OCI-LY7 (cell line): Measurements from ENCODE around the gene EPX. TPM values are rescaled to one million over a fixed set of nuclear protein-coding genes. Genes with fewer than 3 reads are reported as not detected.

Source experiments
- BruUV-seq: library from RNA; stranded (reverse); fragments of 400-500 nt; replicated peaks from 2 replicates; lab custom pipeline; 2021; lab: Mats Ljungman, UMichigan
- CTCF ChIA-PET: fragments of 300-600 bp; sonication (Branson Sonifier 250); formaldehyde crosslinking; loops from one replicate; lab custom pipeline; 2022; ENCODE audit warnings: antibody characterized with exemption; ENCODE audit not compliant: unreplicated experiment; lab: Charles Lee
- POLR2A ChIA-PET: fragments of 300-600 bp; sonication (Branson Sonifier 250); formaldehyde crosslinking; loops from one replicate; lab custom pipeline; 2022; ENCODE audit warnings: antibody characterized with exemption; lab: Charles Lee
- DNase-seq: peaks from one replicate; pipeline ENCODE4 v3.0.0-alpha.2; 2015; ENCODE audit warnings: low spot score
- H2AFZ ChIP-seq: fragments of 200-600 bp; sonication (generic), shearing (Covaris generic); 2 replicates; pipeline ENCODE4 v1.6.1; 2014; ENCODE audit warnings: mild to moderate bottlenecking, antibody characterized with exemption, low read length, moderate library complexity
- H3K27ac ChIP-seq: fragments of 200-600 bp; sonication (generic); 2 replicates; pipeline ENCODE4 v1.5.1; 2014; ENCODE audit warnings: mixed run types, low read depth, mild to moderate bottlenecking, moderate library complexity, low read length, inconsistent platforms; ENCODE audit not compliant: poor library complexity, severe bottlenecking
- H3K36me3 ChIP-seq: fragments of 200-600 bp; sonication (generic); 2 replicates; pipeline ENCODE4 v1.6.1; 2014; ENCODE audit warnings: mild to moderate bottlenecking, antibody characterized with exemption, low read length, moderate library complexity, mixed read lengths; ENCODE audit not compliant: insufficient read depth
- H3K4me1 ChIP-seq: fragments of 200-600 bp; sonication (generic); 2 replicates; pipeline ENCODE4 v1.5.1; 2014; ENCODE audit warnings: mild to moderate bottlenecking, low read length; ENCODE audit not compliant: insufficient read depth, poor library complexity, severe bottlenecking
- H3K4me2 ChIP-seq: fragments of 200-600 bp; sonication (generic); 2 replicates; pipeline ENCODE4 v1.6.1; 2014; ENCODE audit warnings: mild to moderate bottlenecking, low read length
- H3K4me3 ChIP-seq: fragments of 200-600 bp; sonication (generic); 2 replicates; pipeline ENCODE4 v1.5.1; 2014; ENCODE audit warnings: mild to moderate bottlenecking, low read depth, low read length; ENCODE audit not compliant: poor library complexity, severe bottlenecking
- H3K79me2 ChIP-seq: fragments of 200-600 bp; sonication (generic); 2 replicates; pipeline ENCODE4 v1.6.1; 2016; ENCODE audit warnings: low read depth, mild to moderate bottlenecking, low read length, moderate library complexity, mixed read lengths; ENCODE audit not compliant: insufficient read depth
- H3K9me2 ChIP-seq: fragments of 200-600 bp; sonication (generic); 2 replicates; pipeline ENCODE4 v1.6.1; 2016; ENCODE audit warnings: mild to moderate bottlenecking, low read length, mixed read lengths; ENCODE audit not compliant: insufficient read depth
- H3K9me3 ChIP-seq: fragments of 200-600 bp; sonication (generic); 2 replicates; pipeline ENCODE4 v1.6.1; 2014; ENCODE audit warnings: mild to moderate bottlenecking, mixed run types, low read length, mixed read lengths
- H4K20me1 ChIP-seq: fragments of 200-600 bp; sonication (generic); 2 replicates; pipeline ENCODE4 v1.6.1; 2014; ENCODE audit warnings: mild to moderate bottlenecking, antibody characterized with exemption, low read length, moderate library complexity, mixed read lengths; ENCODE audit not compliant: insufficient read depth
- EZH2phosphoT487 ChIP-seq: fragments of 200-600 bp; sonication (generic); IDR thresholded peaks from 2 replicates; pipeline ENCODE4 v1.6.1; 2018; ENCODE audit warnings: low read depth, borderline replicate concordance, mild to moderate bottlenecking, mixed run types, antibody characterized with exemption, low read length, moderate library complexity, mixed read lengths
- intact Hi-C: fragments of 100-400 bp; cut with micrococcal nuclease; formaldehyde crosslinking; loops from one replicate; pipeline ENCODE4 v1.10.0; 2022; ENCODE audit not compliant: unreplicated experiment
- total RNA-seq, 2 experiments: library from RNA; depleted of rRNA in 1 of 2; stranded (reverse); fragments of >200 nt in 1 of 2; shearing (Covaris generic) in 1 of 2; gene quantifications; 2 replicates each; pipeline ENCODE4 v1.2.3, GENCODE V29; 2014 to 2022
- TF ChIP-seq, protein P1 (sequence below): fragments of 200-600 bp; sonication (generic); conservative IDR thresholded peaks from 2 replicates; pipeline ENCODE4 v1.5.1; 2014; ENCODE audit warnings: mild to moderate bottlenecking, antibody characterized with exemption, low read length, moderate library complexity, mixed read lengths

EPX gene
- total RNA-seq, 2 experiments from 2014 or later: not detected

DNA sequence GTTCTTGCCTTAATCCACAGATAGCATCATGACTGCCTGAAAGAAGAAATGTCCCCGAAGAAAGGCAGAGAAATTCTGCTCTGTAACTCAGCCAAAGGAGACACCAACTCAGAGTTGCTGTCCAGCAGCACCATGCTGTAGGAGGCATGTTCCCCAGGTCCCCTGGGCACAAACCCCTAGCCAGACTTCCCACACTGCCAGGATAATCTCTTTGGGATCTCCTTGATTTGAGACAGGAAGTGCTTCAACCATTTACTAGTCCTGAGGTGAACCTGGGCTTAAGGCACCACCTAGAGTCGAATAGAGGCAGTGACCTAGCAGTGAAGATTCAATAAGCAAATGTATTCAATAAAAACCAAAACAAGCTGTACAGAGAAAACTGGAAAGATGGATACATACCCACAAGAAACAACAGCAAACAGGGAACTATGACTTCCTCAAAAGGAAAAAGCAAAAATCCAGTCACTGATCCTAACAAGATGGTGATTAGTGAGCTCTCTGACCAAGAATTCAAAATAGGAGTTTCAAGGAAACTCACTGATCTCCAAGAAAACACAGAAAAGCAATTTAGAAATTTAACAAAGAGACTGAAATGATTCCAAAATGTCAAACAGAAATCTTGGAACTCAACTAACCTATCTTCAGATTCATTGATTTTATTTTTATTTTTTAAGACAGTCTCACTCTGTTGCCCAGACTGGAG lies 20.0 kb upstream of the EPX start:
- no peaks in the 10 kb centered on the region for H3K36me3 ChIP-seq
- CTCF ChIA-PET: interaction anchor here (0.7 kb wide), 1 partner anchor 13 kb away, joined by 3 read pairs; no protein-coding TSS in a partner anchor

GRCh38 chr17:58174871-58175270 lies 17.7 kb upstream of the EPX start:
- ChIA-PET POLR2A (no interaction called here), CTCF (no interaction called here)
- Histone ChIP-seq H4K20me1 (no peaks in the 10 kb centered on the region), H3K27ac (no peak overlapping the region), H3K9me3 (no peaks in the 10 kb centered on the region), H3K36me3 (no peaks in the 10 kb centered on the region), H3K4me3 (no peak overlapping the region), H3K79me2 (no peaks in the 10 kb centered on the region), H3K9me2 (no peaks in the 10 kb centered on the region), H2AFZ (no peak overlapping the region), H3K4me2 (no peak overlapping the region), H3K4me1 (no peaks in the 10 kb centered on the region)
- DNase-seq: no peak
- TF ChIP-seq, protein P1, sequence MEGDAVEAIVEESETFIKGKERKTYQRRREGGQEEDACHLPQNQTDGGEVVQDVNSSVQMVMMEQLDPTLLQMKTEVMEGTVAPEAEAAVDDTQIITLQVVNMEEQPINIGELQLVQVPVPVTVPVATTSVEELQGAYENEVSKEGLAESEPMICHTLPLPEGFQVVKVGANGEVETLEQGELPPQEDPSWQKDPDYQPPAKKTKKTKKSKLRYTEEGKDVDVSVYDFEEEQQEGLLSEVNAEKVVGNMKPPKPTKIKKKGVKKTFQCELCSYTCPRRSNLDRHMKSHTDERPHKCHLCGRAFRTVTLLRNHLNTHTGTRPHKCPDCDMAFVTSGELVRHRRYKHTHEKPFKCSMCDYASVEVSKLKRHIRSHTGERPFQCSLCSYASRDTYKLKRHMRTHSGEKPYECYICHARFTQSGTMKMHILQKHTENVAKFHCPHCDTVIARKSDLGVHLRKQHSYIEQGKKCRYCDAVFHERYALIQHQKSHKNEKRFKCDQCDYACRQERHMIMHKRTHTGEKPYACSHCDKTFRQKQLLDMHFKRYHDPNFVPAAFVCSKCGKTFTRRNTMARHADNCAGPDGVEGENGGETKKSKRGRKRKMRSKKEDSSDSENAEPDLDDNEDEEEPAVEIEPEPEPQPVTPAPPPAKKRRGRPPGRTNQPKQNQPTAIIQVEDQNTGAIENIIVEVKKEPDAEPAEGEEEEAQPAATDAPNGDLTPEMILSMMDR: no peak
- no peak for TF ChIP-seq EZH2phosphoT487
- intact Hi-C loops: no loop called here
- BruUV-seq: no TSS peak

More for the DNA sequence above, 20.0 kb upstream of the EPX start:
- Histone ChIP-seq H3K4me1 (no peaks in the 10 kb centered on the region), H4K20me1 (no peaks in the 10 kb centered on the region), H2AFZ (no peak overlapping the region), H3K79me2 (no peaks in the 10 kb centered on the region), H3K9me2 (no peaks in the 10 kb centered on the region), H3K4me3 (no peak overlapping the region), H3K27ac (no peak overlapping the region), H3K4me2 (no peak overlapping the region), H3K9me3 (no peaks in the 10 kb centered on the region)
- intact Hi-C loops: no loop called here
- no peak for TF ChIP-seq EZH2phosphoT487
- TF ChIP-seq, protein P1: peak; percentile 81
- POLR2A ChIA-PET: no interaction called here
- BruUV-seq: no TSS peak
- DNase-seq: peak; percentile 49

DNA sequence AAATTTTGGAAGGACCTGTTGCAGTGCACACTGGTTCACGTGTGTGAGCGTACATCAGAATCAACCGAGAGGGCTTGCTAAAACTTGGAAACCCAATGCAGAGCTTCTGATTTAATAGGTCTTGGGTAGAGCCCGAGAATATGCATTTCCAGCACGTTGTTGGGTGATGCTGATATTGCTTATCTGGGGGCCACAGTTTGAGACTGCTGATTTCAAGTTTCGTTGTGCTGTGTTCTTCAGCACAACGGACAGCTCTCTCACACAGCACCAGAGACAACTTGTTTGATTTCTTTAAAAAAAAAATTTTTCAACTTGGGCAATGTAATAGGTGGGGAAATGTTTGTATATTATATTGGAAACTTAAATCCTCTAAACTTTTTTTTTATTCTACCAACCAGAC lies 16.3 kb upstream of the EPX start:
- no peak overlapping the region for H3K27ac ChIP-seq
- intact Hi-C loops: no loop called here
- H3K79me2 ChIP-seq: no peaks in the 10 kb centered on the region
- CTCF ChIA-PET: no interaction called here
- H2AFZ ChIP-seq: no peak overlapping the region
- H3K4me2 ChIP-seq: no peak overlapping the region
- BruUV-seq: no TSS peak
- no peak overlapping the region for H3K4me3 ChIP-seq
- H4K20me1 ChIP-seq: no peaks in the 10 kb centered on the region
- H3K9me2 ChIP-seq: no peaks in the 10 kb centered on the region
- TF ChIP-seq, protein P1: no peak
- no peak for TF ChIP-seq EZH2phosphoT487
- no peaks in the 10 kb centered on the region for H3K4me1 ChIP-seq
- no peaks in the 10 kb centered on the region for H3K9me3 ChIP-seq
- no peaks in the 10 kb centered on the region for H3K36me3 ChIP-seq
- no peak for DNase-seq
- POLR2A ChIA-PET: no interaction called here
